NCI-H2227 (cell line): Measurements from ENCODE around the gene TEC.
"Not testable (repeated sequence)": the region's sequence is repeated elsewhere in the genome, so short reads cannot be mapped to it uniquely, and the experiment has no call there.

Source experiments
- DNase-seq: peaks from one replicate; lab custom pipeline; 2025; ENCODE audit not compliant: unreplicated experiment; lab: John Stamatoyannopoulos, UW

TEC gene

GRCh38 chr4:48169636-48170035 is 100.0 kb downstream of the TEC start:
- no peak for DNase-seq

DNA sequence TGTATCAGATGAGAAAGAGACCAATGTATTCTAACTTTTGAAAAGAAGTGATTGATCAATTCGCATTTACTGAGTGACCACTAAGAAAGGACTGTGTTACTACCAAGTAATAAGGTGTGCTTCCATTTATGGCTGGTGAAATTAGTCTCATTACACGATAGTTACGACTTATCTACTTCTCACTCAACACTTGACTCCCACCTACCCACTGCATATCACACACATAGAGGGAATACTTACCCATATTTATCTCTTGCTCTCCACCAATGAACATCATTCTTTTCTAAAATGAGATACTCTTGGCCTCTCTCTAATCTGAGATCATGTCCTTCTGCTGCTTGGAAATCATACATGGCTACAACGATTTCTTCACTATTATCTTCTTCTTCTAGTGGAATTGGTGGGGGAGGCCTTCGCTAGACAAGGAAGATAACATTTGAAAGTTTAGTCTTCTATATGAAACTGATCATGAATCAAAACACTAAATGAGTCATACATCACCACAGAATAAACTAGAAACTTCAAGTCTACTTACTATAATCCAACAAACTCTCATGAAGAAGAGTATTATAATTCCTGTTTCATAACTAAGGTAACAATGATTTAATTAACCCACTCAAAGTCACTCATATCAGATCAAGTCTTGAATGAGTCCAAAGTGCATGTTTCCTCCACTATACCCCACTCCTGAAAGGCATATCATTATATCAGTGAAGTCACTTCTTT is 101.9 kb downstream of the TEC start:
- DNase-seq, result no peak

- not testable (repeated sequence) for DNase-seq
Measured at GRCh38 chr4:48164561-48164960, 105.1 kb downstream of the TEC start.

DNA sequence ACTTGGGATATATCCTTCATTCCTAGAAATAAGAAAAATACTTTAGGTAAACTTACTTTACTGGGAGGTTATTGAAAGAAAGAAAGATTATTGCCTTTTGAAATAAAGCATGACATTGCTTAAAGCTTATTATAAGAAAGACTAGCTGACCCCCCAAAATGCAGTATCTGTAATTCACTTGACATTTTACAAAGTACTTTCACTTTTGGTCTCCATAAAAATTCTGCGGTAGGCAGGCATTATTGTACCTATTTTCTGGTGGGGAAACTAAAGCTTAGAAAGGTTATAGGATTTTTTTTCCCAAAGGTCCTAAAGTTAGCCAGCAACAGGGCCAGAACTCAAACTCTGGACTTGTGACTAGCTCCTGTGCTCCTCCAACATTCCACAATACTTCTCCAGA is 105.9 kb downstream of the TEC start:
- no peak for DNase-seq

DNA sequence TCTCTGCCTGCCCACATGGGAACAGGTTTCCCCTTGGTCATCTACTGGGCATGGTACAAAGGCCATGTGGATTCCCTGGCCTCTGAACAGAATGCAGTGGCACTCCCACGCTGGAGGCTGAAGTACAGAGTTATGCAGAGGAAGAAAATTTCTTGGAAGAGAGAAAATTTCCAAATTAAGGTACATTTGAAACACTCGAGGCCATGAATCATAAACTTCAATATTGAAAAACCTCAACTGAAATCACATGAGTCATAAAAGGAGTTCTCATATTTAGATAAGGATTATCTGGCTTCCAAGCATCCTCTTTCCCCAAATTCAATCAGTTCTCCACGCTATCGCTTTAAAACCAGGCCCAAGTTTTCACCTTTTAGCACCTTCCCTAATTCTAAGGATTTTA is 107.5 kb downstream of the TEC start:
- no peak for DNase-seq

DNA sequence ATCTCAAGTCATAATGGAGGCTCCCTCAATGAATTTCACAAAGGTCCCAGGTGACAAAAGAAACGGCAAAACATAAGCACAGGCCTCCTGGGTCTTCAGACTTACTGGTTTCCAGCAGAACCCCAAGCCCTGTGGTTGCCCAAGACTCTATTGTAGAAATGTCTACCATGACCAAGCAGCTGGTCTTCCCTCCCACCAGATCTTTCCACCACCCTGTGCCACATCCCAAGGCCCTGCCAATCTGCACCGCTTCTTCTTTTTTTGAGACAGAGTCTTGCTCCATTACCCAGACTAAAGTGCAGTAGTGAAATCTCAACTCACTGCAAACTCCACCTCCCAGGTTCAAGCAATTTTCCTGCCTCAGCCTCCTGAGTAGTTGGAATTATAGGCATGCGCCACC is 112.4 kb downstream of the TEC start:
- DNase-seq, result no peak

GRCh38 chr4:48156423-48156822 is 113.2 kb downstream of the TEC start:
- DNase-seq, result no peak

GRCh38 chr4:48153791-48154550 is 115.7 kb downstream of the TEC start:
- no peak for DNase-seq

DNA sequence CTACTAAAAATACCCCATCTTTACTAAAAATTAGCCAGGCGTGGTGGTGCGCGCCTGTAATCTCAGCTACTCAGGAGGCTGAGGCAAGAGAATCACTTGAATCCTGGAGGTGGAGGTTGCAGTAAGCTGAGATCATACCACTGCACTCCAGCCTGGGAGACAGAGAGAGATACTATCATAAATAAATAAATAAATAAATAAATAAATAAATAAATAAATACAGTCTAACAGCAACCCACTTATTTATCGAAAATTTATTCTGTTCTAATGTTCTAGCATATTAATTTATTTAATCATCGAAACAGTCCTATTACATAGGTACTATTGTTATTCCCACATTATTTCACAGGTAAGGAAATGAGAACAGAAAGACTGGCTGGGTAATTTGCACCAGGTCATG is 117.4 kb downstream of the TEC start:
- DNase-seq, result no peak

DNA sequence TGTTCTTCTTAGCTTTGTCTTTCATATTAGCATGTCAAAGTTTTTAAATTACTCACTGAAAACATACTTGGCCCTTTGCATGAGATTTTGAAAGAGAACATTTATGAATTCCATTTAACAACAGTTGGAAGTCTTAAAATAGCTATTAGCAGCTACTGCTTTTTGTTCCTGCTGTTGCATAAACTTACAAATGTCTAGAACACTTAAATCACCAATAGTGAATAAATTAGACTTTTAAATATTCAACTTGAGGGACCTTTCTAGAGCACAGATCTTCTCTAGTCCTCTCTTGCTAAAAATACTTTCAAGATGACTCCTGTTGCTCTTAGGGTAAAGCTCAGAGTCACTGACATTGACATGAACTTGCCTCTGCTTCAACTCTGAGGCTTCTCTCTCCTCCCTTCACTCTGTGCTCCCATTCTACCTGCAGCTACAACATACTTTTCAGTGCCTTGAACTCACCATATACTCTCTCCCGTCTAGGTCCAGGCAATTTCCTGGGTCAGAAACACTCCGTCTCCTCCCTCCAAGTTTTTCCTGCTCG is 119.7 kb downstream of the TEC start:
- no peak for DNase-seq

DNA sequence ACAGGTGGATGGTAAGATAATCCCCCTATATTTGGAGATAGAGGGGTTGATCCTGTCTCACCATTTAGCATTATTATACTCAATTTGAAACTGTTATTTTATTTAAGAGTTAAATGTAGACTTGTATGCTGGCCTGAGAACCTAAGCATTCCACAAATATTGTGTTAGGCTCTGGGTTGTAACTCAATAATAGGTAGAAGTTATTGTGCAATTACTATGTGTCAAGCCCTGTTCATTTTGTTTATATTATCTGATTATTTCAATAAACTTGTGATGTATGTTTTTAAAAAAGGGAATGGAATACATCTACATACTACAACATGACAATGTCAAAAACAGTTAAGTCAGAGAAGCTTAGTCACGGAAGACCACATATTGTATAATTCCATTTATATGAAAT is 122.0 kb downstream of the TEC start:
- DNase-seq, result no peak

GRCh38 chr4:48141048-48141447 is 128.6 kb downstream of the TEC start:
- DNase-seq, result peak; percentile 22

- no peak for DNase-seq
Measured at GRCh38 chr4:48139691-48140090, 129.9 kb downstream of the TEC start.

DNA sequence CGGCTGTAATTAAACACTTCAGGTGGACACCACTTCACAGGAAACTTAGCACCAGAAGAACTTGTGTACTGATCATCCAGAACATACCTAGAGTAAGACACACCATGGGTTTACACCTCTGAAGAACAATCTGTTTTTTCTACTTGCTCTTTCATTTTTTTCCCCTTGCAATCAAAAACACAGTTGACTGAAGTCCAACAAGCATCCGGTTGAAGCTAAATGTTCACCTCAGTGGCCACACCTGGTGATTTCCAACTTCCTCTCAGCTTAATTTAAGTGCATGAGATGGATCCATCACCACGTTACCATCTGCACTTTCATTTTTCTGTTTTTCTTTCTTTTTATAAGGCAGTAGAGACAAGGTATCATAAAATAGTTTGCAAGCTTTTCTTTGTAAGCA is 130.7 kb downstream of the TEC start:
- no peak for DNase-seq

DNA sequence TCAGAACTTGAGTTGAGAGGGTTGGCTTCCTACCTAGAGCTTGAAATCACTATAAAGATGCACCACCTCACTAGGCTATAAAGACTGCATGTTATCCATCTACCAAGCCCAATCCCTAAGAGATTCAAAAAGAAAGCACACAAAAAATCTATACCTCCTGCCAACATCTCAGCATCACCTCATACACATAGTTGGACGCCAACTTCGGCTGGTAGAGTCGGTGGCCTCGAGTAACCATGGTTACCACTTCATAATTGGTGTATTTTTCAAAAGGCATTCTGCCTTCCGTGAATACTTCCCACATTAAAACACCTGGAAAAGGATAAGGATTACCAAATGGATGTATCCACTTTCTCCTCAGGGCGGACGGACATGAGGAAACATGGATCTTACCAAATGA is 131.1 kb downstream of the TEC start:
- no peak for DNase-seq

DNA sequence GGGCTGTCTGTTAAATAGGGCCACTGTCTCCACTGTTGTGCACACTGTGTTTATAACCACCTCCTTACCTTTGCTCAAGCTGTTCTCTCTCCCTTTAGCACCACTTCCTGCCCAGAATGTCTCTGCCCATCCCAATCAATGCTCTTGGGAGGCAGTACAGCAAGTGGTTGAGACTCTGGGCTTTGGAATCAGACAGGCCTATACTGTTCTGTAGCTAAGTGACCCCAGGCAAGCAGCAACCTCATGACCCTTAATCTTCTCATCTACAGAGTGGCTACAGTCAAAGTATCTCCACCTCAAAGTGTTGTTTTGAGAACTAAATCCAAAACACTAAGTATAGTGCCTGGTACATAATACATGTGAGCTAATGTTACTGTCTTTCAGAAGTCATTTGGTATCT is 131.8 kb downstream of the TEC start:
- no peak for DNase-seq

DNA sequence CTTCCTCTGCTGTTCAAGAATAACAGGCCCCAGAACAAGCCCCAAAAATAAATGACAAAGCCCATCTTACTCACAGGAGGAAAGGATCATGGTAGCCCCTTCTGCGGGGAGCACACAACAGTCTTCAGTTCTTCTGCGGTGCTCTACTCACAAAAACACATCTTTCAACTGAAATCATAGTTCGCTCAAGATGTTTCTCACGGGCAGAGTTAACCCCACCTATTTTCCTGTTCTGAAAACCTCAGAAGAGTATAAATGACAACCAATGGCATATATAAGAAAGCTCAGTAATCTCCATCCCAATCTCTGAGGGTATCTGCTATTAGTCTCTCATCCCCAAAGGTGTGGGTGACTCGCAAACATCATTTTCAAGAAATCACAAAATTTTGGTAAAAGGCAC is 135.6 kb downstream of the TEC start, which contains the start of gene TXK:
Gene TXK, minus strand, starts transcription at position 170 of the 400 bp plus-strand sequence. Its CDS starts 80 bp downstream, at position 90.
- DNase-seq, result no peak

DNA sequence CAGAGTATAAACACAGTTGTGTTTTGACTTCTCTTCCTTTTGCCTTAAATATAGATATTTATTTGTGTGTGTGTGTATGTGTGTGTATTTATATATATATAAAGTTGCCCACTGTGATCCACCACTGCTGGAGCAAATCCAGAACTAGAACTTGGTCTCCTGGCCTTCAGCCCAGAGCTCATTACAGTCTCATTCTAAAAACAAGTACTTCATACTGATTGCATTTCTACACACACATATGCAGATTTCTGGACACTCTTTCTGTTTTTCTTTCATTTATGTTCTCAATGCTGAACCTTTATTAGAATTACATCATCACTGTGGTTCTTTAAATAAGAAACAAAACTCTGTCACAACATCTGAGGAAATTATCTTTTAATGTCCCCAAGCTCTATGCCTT is 136.0 kb downstream of the TEC start:
- no peak for DNase-seq

GRCh38 chr4:48131736-48132135 is 137.9 kb downstream of the TEC start:
- DNase-seq, result no peak

GRCh38 chr4:48130100-48130499 is 139.5 kb downstream of the TEC start:
- DNase-seq, result no peak

DNA sequence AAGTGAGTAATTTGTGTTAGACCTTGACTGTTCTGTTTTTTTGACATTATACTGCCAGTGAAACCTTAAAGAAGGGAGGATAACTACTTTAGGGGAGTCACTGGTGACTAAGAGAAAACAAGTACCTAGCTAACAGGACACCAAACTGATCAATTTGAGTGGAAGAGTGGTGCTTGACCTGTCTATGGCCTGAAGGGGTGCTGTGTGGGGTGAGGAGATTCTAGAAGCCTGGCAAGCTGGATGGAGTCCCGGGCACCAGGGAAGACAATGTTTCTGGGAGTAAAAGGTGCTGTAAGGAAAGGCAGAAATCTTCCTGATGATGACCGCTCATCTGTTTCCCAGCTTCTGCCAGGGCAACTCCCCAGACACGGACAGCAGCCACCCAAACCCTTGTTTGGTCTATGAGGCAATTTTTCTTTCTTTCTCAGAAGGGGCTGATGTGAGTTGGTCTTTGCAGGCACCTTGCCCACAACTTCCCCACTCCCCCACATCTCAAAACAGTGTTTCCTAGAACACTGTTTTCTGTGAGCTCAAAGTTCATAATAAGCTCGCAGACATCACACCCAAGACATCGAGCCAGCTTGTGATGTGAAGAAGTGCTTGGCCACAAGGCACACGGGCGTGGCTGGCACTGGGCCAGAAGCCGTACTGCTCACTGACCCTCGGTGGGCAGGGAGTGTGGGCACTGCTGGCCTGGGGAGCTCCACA is 140.2 kb downstream of the TEC start:
- no peak for DNase-seq
